ENCODE measurements around the gene CASK. TPM values are rescaled to one million over a fixed set of nuclear protein-coding genes. Genes with fewer than 3 reads are reported as not detected.
A peak's percentile ranks its signal among the peaks of the same experiment; 100 is the strongest.

Gene CASK
- total RNA-seq, 2 donors from 2014 or later = 19.7 to 20.4 TPM

- H3K4me3 ChIP-seq = no peak overlapping the region
- no peaks in the 10 kb centered on the region for H3K4me1 ChIP-seq (replicated peaks)
- H3K27me3 ChIP-seq (replicated peaks; ENCODE audit: insufficient read depth) = no peaks in the 10 kb centered on the region
- TF ChIP-seq, protein P1, sequence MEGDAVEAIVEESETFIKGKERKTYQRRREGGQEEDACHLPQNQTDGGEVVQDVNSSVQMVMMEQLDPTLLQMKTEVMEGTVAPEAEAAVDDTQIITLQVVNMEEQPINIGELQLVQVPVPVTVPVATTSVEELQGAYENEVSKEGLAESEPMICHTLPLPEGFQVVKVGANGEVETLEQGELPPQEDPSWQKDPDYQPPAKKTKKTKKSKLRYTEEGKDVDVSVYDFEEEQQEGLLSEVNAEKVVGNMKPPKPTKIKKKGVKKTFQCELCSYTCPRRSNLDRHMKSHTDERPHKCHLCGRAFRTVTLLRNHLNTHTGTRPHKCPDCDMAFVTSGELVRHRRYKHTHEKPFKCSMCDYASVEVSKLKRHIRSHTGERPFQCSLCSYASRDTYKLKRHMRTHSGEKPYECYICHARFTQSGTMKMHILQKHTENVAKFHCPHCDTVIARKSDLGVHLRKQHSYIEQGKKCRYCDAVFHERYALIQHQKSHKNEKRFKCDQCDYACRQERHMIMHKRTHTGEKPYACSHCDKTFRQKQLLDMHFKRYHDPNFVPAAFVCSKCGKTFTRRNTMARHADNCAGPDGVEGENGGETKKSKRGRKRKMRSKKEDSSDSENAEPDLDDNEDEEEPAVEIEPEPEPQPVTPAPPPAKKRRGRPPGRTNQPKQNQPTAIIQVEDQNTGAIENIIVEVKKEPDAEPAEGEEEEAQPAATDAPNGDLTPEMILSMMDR (IDR thresholded peaks at IDR 0.05) = no peak
- TF ChIP-seq POLR2A (IDR thresholded peaks at IDR 0.05) (no peak), POLR2AphosphoS5 (IDR thresholded peaks at IDR 0.05) (no peak)
- H3K9me3 ChIP-seq = no peaks in the 10 kb centered on the region
- 93% methylated on average over 2 of the region's 2 CpGs for WGBS
- H3K27ac ChIP-seq = no peak overlapping the region
- H3K36me3 ChIP-seq = no peaks in the 10 kb centered on the region
- intact Hi-C loops (cut with DNase I) = no loop called here
- DNase-seq (ENCODE audit: low spot score) = no peak
Observed at GRCh38 chrX:41526271-41526670, 397.1 kb downstream of the CASK start.

DNA sequence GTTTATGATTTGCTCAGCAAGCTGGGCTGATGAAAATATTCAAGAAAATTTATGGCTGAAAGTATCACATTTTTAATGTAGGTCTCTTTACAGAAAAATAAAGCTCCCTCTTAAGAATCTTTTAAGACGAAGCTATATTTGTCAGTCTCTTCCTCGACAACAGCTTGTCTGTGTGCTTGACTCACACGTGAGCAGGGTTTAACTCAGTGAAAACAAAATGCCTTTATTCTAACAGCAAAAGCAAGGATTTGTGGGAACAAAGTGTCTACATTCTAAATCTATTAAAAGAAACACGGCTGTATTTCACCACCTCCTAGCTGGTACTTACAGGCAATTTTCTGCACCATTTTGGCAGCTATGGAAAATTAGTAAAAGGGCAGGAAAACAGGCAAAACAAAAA, 400.7 kb downstream of the CASK start:
- Histone ChIP-seq H3K36me3 (no peaks in the 10 kb centered on the region), H3K27ac (no peak overlapping the region), H3K9me3 (no peaks in the 10 kb centered on the region), H3K4me1 (replicated peaks) (no peaks in the 10 kb centered on the region), H3K4me3 (no peak overlapping the region), H3K27me3 (replicated peaks; ENCODE audit: insufficient read depth) (no peaks in the 10 kb centered on the region)
- intact Hi-C loops (cut with DNase I) = no loop called here
- no peak for DNase-seq (ENCODE audit: low spot score)
- 21% methylated on average over 4 of the region's 4 CpGs for WGBS
- no peak for TF ChIP-seq POLR2A (IDR thresholded peaks at IDR 0.05)
- TF ChIP-seq POLR2AphosphoS5 (IDR thresholded peaks at IDR 0.05) = no peak
- TF ChIP-seq, protein P1 (IDR thresholded peaks at IDR 0.05) = no peak

GRCh38 chrX:41522081-41522480, 401.3 kb downstream of the CASK start:
- Histone ChIP-seq H3K4me3 (no peak overlapping the region), H3K27ac (no peak overlapping the region), H3K9me3 (no peaks in the 10 kb centered on the region), H3K27me3 (replicated peaks; ENCODE audit: insufficient read depth) (no peaks in the 10 kb centered on the region), H3K36me3 (no peaks in the 10 kb centered on the region), H3K4me1 (replicated peaks) (no peaks in the 10 kb centered on the region)
- intact Hi-C loops (cut with DNase I) = no loop called here
- TF ChIP-seq, protein P1 (IDR thresholded peaks at IDR 0.05) = no peak
- no peak for TF ChIP-seq POLR2AphosphoS5 (IDR thresholded peaks at IDR 0.05)
- TF ChIP-seq POLR2A (IDR thresholded peaks at IDR 0.05) = no peak
- 49% methylated on average over 2 of the region's 2 CpGs for WGBS
- DNase-seq (ENCODE audit: low spot score) = peak; percentile 12

GRCh38 chrX:41519468-41519867, 403.9 kb downstream of the CASK start:
- 76% methylated on average over 5 of the region's 5 CpGs for WGBS
- intact Hi-C loops (cut with DNase I) = no loop called here
- H3K36me3 ChIP-seq = no peaks in the 10 kb centered on the region
- no peak for DNase-seq (ENCODE audit: low spot score)
- no peaks in the 10 kb centered on the region for H3K9me3 ChIP-seq
- no peaks in the 10 kb centered on the region for H3K4me1 ChIP-seq (replicated peaks)
- H3K27me3 ChIP-seq (replicated peaks; ENCODE audit: insufficient read depth) = no peaks in the 10 kb centered on the region
- TF ChIP-seq POLR2AphosphoS5 (IDR thresholded peaks at IDR 0.05) = no peak
- TF ChIP-seq, protein P1 (IDR thresholded peaks at IDR 0.05) = no peak
- TF ChIP-seq POLR2A (IDR thresholded peaks at IDR 0.05) = no peak
- no peak overlapping the region for H3K4me3 ChIP-seq
- no peak overlapping the region for H3K27ac ChIP-seq

GRCh38 chrX:41518841-41519220, 404.5 kb downstream of the CASK start:
- Histone ChIP-seq H3K36me3 (no peaks in the 10 kb centered on the region), H3K27me3 (replicated peaks; ENCODE audit: insufficient read depth) (no peaks in the 10 kb centered on the region), H3K27ac (no peak overlapping the region), H3K4me3 (no peak overlapping the region), H3K9me3 (no peaks in the 10 kb centered on the region), H3K4me1 (replicated peaks) (no peaks in the 10 kb centered on the region)
- TF ChIP-seq POLR2AphosphoS5 (IDR thresholded peaks at IDR 0.05) (no peak), POLR2A (IDR thresholded peaks at IDR 0.05) (no peak)
- TF ChIP-seq, protein P1 (IDR thresholded peaks at IDR 0.05) = no peak
- intact Hi-C loops (cut with DNase I) = no loop called here
- no peak for DNase-seq (ENCODE audit: low spot score)
- 62% methylated on average over 5 of the region's 5 CpGs for WGBS

Data from prostate gland (tissue), 2 donors.